ENCODE data around the gene SUN5.

DNA sequence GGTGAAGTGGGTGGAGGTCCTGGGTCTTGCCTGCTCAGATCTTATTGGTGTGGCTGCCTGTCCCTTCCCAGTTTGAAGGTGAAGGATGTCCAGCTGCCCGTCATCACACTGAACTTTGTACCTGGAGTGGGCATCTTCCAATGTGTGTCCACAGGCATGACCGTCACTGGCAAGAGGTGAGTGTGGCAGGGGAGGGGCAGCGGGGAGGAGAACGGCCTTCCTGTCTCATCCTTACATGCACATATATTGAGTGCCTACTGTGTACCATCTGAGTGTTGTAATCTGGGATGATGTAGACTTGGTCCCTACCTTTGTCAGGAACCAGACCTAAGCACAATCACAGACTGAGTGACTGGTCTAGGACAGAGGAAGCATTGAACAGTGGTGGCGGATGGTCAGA lies 29.9 kb upstream of the SUN5 start:
- no peak for TF ChIP-seq NR2F2 (IDR thresholded peaks at IDR 0.05)
- no peak for TF ChIP-seq TAF1 (conservative IDR thresholded peaks at IDR 0.05)
- TF ChIP-seq, protein P1, sequence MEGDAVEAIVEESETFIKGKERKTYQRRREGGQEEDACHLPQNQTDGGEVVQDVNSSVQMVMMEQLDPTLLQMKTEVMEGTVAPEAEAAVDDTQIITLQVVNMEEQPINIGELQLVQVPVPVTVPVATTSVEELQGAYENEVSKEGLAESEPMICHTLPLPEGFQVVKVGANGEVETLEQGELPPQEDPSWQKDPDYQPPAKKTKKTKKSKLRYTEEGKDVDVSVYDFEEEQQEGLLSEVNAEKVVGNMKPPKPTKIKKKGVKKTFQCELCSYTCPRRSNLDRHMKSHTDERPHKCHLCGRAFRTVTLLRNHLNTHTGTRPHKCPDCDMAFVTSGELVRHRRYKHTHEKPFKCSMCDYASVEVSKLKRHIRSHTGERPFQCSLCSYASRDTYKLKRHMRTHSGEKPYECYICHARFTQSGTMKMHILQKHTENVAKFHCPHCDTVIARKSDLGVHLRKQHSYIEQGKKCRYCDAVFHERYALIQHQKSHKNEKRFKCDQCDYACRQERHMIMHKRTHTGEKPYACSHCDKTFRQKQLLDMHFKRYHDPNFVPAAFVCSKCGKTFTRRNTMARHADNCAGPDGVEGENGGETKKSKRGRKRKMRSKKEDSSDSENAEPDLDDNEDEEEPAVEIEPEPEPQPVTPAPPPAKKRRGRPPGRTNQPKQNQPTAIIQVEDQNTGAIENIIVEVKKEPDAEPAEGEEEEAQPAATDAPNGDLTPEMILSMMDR (IDR thresholded peaks at IDR 0.05; ENCODE audit: low read depth, low read length, missing input control): no peak
